HG03025 (cell line): ENCODE results near the gene ODR4.
"Not testable (repeated sequence)": the region's sequence is repeated elsewhere in the genome, so short reads cannot be mapped to it uniquely, and the experiment has no call there.

Experiments
- ATAC-seq: cut with Tn5 transposase; IDR thresholded peaks from one replicate; pipeline ENCODE4 v1.9.1; 2021; ENCODE audit warnings: mild to moderate bottlenecking, moderate library complexity; ENCODE audit not compliant: unreplicated experiment, low FRiP score

The ODR4 gene

DNA sequence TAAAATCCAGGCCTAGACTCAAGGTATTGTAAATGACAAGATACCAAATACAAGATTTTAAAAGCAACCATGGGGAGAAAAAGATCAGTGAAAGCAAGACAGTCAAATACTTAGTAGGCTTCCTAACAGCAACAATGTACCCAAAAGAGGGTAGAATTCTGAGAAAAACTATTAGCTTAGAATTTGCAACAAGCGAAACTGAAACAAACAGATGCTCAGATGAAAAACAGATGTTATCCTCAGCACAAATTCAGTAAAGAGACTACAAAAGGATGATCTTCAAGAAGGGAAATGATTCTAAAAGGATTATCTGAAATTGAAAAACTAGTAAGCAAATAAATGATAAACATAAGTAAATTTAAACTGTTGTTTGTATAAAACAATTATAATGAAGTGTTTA, 45.3 kb downstream of the ODR4 start:
- peak; percentile 98 for ATAC-seq

DNA sequence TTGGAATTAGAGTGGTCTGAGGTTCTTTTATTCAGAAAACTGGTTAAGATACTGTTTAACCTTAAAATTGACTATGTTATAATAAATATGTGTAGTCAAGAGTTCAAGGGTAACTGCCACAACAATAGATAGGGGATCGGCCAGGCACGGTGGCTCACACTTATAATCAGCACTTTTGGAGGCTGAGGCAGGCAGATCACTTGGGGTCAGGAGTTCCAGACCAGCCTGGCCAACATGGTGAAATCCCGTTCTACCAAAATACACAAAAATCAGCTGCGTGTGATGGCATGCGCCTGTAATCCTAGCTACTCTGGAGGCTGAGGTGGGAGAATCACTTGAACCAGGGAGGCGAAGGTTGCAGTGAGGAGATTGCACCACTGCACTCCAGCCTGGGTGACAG, 45.8 kb downstream of the ODR4 start:
- ATAC-seq: no peak

DNA sequence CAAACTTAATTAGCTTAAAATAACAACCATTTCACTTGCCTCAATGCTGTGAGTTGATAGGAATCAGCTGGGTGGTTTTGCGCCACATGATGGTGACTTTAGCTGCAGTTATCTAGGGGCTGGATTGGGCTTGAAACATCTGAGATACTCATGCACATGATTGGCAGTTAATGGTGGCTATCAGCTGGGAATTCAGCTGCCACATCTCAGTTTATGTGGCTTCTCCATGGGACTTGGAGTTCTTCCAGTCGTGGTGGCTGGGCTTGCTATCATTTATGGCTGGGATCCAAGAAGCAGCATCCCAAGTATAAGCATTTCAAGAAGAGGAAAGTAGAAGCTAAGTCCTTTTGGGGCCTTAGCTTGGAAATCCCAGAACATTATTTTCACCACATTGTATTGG, 48.9 kb downstream of the ODR4 start:
- ATAC-seq: no peak

DNA sequence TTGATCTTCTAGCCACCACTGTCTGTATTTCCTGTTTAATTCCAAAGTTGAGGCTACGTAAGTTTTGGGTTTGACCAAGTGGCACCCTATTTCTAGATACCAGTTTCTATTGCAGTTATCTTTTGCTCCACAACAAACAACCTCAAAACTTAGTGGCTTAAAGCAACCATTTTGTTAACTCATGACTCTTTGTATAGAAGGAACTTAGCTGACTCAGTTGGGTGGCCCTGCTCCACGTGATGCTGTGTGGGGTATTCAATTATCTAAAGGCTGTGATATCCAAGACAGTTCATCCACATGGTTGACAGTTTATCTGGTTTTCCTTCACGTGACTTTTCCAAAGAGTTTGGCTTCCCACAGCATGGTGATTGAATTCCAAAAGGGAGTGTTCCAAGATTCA, 50.5 kb downstream of the ODR4 start:
- no peak for ATAC-seq

DNA sequence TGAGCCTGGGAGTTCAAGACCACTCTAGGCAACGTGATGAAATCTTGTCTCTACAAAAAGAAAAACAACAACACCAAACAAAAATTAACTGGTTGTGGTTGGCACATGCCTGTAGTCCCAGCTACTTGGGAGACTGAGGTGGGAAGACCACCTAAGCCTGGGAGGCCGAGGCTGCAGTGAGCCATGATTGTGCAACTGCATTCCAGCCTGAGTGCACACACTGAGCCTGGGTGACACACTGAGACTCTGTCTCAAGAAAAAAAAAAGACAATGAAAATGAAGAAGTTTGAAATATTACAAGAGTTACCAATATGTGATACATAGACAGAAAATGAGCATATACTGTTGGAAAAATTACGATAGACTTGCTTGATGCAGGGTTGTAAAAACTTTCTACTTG, 53.4 kb downstream of the ODR4 start:
- ATAC-seq: no peak

DNA sequence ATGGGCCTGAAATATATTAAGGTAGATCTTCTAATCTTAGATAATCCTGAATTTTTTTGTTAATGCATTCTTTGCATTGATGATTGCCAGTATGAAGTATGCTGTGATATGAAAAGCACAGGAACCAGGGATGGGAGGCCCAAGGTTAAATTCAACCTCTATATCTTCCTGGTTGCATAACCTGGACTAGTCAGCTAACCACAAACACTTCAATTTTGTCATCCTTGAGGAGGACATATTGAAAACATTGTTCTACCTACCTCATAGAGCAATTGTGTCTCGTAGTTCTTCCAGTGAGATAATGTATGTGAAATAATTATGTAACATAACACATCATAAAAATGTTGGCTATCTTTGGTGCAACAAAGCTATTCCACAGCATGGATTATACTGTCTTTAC, 59.7 kb downstream of the ODR4 start:
- ATAC-seq: no peak

DNA sequence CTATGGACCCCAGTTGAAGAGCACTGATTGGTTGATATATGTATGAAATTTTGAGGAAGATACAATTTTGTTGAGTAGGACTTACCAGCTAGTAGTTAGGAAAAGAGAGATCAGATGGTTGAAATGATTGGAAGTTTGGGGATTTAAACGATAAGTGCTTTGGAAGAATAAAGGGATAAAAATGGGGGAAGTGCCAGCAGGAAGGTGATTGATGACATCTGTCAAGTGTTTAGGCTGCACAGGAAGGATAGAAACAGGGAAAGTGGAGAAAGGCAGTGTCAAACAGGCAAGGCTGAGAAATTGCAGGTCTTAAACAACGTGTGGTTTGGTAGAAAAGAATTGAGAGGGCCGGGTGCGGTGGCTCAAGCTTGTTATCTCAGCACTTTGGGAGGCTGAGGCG, 62.9 kb downstream of the ODR4 start:
- ATAC-seq: no peak

DNA sequence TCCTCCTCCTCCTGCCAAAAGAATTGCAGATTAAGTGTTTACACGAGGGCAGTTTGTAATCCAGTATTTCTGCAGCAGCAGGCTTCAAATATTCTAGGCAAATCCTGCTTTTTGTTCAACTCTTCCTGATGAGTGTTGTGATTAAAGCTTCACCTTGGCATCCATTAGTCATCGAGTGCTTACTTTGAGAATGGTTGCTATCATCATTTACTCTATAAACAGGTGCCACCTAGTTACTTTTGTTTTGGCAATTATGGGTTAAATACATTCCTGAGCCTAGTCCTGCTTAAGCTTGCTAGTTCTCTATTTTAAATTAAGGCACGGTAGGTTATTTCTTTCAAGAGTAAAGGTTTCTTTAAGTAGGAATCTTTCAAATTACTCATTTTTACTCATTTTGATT, 64.9 kb downstream of the ODR4 start:
- ATAC-seq: no peak

DNA sequence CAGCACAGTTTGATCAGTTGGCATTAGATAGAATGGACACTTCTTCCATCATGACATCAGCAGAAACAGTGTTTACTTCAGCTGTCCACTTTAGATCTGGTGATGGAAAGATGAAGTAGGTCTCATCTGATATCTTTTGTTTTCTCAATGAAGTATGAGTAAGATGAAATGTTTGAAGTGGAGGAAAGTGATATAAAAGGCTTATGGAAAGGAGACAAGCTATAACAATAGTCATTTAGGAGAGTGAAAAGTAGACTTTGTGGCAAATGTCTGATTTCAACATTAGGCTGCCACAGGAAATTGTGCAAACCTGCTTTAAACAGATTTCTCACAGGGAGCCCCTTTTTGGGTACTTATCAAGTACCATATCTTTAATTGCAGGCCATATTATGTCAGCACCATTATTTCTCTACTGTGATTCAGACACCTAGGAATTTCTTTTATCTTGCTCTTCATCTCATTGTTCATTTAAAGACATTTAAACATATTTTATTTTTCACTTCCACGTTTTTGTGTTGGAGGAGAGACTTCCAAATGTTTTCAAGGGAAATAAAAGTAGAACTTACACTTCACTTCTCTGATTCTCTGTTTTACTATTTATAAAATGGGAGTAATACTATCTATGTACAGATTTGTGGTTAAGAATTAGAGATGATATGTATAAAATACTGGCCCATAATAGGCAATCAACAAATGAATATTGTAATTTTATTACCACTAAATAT, 67.2 kb downstream of the ODR4 start:
- no peak for ATAC-seq

DNA sequence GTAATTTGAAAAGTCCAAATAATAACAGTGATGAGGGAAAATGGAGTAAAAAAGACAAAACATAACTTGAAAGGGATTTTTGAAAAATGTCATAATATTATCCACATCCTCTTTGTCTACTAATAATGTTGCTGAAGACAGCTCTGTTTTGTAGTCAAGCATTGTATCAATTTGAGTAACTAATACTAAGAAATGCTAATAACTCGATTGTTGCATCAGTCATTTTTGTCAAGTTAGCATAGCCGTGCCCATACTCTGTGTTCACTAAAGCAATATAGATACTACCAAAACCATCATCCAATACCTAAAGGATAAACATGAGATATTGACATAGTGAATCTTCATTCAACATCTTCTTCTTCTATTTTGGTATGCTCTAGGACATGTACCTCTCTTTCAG, 68.0 kb downstream of the ODR4 start:
- no peak for ATAC-seq

DNA sequence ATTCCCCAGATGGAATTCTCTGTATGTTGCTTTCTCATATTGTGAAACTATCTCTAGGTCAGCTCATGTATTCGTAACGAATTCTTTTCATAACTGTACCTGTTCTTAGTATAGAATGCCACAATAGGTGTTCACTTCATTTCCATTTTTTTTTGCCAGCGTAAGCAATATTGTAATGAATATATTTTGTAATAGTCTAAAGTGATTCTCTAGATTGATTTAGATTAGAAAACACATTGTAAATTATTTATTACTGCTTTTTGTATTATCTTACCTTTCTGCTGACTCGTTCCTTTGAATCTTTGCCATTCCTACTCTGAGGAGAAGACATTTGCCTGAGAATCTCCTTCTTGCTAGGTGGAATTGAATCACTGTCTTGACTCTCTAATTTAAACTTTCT, 70.5 kb downstream of the ODR4 start:
- no peak for ATAC-seq

DNA sequence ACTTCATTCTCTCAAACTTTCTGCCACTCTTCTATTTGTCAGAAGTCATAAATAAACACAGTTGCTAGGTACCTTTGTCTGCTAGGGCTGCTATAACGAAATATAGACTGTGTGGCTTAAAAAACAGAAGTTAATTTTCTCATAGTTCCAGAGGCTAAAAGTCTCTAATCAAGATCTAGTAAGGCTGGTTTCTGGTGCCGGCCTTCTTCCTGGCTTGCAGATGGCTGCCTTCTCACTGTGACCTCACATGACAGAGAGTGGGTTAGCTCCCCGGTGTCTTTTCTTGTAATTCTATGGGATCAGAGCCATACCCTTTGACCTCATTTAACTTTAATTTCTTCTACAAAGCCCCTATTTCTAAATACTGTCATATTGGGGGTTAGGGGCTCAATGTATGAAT, 79.3 kb downstream of the ODR4 start:
- ATAC-seq: no peak

DNA sequence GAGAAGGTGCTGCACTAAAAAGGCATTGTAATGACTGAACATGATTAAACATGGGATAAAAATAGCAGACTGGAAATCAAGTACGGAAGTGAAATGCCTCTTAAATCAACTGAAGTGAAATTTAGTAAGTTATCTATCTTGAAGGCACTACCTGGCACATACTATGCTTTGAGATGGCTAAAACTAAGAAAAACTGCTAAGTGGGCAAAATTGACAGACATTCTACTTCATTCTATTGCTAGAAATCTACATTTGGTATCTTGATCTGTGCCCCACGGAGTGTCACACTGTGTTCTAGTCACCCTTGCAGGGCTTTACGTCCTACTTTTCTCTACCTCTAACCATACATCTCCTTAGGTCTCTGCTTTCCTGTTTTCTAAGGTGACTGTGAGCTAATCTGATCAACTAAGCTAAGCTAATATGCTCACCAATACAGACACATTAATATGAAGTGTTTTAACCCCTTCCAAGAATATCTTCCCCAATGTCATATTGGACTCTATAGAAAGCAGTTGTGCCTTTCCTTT, 81.2 kb downstream of the ODR4 start:
- no peak for ATAC-seq

DNA sequence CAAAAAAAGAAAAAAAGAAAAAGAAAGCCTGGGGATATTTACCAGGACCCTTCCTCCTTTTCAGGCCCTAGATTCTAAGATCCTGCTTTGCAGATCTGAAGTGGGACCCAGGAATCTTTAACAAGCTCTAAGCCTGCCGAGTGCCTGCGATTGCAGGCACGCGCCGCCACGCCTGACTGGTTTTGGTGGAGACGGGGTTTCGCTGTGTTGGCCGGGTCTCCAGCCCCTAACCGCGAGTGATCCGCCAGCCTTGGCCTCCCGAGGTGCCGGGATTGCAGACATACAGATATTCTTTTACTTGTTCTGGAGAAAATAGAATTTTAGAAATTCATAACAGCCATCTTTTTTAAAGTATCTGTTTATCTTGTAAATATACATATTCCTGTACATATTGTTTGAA, 83.5 kb downstream of the ODR4 start:
- ATAC-seq: not testable (repeated sequence)

DNA sequence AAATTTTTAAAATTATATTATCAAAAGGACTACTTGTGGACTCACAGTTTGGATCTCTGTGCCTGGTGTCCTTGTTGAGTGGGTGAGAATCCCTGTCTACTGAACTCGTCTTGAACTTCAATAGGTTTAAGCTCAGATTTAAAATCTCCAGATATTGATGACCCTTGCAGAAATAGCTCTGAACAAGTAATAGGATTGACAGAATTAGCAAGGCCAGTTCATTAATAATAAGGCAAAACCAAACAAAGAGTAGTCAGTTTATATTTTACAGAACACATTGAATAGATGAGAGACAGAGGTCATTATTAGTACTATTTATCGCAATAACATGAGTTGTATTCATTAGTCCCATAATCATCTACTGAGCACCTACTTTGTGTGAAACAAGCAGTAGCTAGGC, 85.4 kb downstream of the ODR4 start, which contains the start of gene PDC:
Gene PDC, minus strand, starts transcription at position 101 of the 400 bp plus-strand sequence. CDS start 11,655 bp downstream, outside the sequence.
- no peak for ATAC-seq

DNA sequence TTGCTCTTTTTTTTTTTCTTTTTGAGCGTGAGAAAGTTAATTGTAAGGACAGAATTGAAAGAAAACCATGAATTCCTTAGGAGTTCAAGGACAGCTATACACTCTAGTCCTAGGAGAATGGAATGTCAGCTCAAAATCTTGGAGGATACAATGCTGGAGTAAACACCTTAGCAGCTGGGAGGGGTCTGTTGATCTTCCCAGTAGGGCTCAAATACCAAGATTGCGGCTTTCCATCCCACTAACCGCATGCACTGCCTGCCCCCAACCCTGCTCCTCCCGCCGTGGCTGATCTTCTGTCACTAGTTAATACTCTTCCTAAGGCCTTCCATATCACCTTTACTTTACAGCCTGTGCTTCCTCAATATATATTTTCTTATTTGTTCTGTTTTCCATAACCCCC, 87.9 kb downstream of the ODR4 start:
- no peak for ATAC-seq

DNA sequence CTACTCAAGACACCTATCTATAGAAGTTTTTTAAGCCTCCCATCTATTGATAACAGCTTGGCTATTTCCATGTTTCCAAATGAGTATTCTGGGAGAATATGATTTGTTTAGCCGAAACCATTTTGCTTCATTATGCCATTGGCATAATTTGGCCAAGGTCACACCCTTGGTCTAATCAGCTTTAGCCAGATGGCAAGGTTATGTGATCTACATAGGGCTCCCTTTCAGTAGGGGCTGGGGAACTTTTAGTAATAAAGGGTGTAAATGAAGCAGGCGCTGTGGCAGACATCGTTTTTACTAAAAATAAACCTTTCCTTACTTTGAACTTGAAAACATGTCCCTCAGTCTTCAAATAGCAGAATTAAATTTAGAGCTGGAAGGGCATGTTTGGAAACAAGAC, 88.3 kb downstream of the ODR4 start:
- ATAC-seq: no peak

DNA sequence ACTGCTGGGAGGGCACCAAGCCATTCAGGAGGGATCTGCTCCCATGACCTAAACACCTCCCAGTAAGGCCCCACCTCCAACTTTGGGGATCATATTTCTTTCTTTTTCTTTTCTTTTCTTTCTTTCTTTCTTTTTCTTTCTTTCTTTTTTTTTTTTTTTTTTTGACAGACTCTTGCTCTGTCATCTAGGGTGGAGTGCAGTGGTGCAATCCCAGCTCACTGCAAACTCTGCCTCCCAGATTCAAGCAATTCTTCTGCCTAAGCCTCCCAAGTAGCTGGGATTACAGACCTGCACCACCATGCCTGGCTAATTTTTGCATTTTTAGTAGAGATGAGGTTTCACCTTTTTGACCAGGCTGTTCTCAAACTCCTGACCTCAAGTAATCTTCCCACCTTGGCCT, 89.9 kb downstream of the ODR4 start:
- not testable (repeated sequence) for ATAC-seq

DNA sequence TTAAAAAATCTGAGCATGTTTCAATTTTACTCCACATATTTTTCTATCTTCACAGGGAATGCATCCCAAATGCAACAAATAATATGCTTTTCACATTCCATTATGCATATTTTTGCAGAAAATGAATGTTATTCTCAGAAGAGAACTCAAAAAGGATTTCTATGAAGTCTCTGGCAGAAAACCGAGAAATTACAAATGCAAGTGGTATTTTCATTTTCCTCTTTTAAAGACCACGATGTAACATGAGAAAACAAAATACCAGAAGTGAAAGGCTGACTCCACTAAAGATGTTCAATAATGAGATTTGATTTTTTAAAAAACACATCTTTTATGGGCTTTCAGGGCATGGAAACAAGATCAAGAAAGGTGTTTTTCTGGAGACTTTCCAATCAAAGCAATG, 90.3 kb downstream of the ODR4 start:
- no peak for ATAC-seq
